Adrenal gland (tissue), 5 donors: ENCODE measurements around the gene SPTBN1.

Experiments used
- POLR2A ChIP-seq, 2 donors: fragments of 450-650 bp; IDR thresholded peaks; one replicate each; pipeline ENCODE4 v1.6.1; 2017; ENCODE audit warnings: antibody characterized with exemption in 2 of 2, mild to moderate bottlenecking in 2 of 2, moderate library complexity in 1 of 2
- TF ChIP-seq, protein P1 (sequence below), 6 experiments: fragments of 450-650 bp in 4 of 6; fragments of 200-600 bp in 2 of 6; sonication (generic) in 1 of 6; IDR thresholded peaks; 1 replicate in 5 of 6; 2 replicates in 1 of 6; pipeline versions ENCODE4 v1.5.1 to v1.8.0; 2016 to 2021; ENCODE audit warnings: antibody characterized with exemption in 6 of 6, mild to moderate bottlenecking in 2 of 6, moderate library complexity in 1 of 6
- donor health status: DM: no; HTN: no; CAD: no.

DNA sequence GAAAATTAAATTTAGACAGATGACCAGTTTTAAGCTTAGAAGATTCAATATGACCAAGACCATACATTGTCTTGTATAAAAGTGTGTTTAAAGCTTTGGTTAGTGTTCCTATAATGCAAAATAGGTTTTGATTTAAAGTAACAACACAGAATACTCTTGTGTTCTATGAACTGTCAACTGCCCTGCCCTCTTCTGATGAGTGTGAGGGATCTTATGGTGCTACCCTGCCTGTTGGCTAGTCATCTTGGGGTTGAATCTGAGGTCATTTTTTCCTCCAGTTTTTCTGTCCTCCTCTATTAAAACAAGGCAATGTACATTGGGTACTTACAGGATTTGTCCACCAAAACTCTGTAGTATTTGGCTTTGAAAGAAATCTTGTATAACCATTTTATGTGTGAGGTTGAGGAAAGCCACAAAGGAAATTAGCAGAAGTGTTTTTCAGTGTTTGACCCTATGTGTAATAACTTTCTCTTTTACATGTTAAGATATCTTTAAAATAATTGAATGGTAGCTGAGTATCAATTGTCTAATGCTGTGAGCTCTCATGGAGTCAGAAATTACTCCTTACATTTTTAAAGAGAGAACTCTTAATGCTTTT is 129.1 kb downstream of the SPTBN1 start:
- no peak for TF ChIP-seq POLR2A (IDR thresholded peaks at IDR 0.05)
- TF ChIP-seq, protein P1, sequence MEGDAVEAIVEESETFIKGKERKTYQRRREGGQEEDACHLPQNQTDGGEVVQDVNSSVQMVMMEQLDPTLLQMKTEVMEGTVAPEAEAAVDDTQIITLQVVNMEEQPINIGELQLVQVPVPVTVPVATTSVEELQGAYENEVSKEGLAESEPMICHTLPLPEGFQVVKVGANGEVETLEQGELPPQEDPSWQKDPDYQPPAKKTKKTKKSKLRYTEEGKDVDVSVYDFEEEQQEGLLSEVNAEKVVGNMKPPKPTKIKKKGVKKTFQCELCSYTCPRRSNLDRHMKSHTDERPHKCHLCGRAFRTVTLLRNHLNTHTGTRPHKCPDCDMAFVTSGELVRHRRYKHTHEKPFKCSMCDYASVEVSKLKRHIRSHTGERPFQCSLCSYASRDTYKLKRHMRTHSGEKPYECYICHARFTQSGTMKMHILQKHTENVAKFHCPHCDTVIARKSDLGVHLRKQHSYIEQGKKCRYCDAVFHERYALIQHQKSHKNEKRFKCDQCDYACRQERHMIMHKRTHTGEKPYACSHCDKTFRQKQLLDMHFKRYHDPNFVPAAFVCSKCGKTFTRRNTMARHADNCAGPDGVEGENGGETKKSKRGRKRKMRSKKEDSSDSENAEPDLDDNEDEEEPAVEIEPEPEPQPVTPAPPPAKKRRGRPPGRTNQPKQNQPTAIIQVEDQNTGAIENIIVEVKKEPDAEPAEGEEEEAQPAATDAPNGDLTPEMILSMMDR (IDR thresholded peaks at IDR 0.05): no peak
